LNCaP clone FGC (cell line): ENCODE data around the gene GGN.

Experiments used
- DNase-seq: peaks from one replicate; pipeline ENCODE4 v3.0.0-alpha.2; 2011; ENCODE audit warnings: low read depth
- H3K4me3 ChIP-seq: 2 replicates; pipeline ENCODE4 v1.5.1; 2011; ENCODE audit warnings: mild to moderate bottlenecking, low read depth, low read length, control low read depth
- TF ChIP-seq, protein P1 (sequence below): IDR thresholded peaks from 2 replicates; pipeline ENCODE4 v1.5.1; 2012; ENCODE audit warnings: mild to moderate bottlenecking; ENCODE audit not compliant: control insufficient read depth, insufficient read depth; ENCODE audit errors: extremely low read depth

Gene GGN, protein sequence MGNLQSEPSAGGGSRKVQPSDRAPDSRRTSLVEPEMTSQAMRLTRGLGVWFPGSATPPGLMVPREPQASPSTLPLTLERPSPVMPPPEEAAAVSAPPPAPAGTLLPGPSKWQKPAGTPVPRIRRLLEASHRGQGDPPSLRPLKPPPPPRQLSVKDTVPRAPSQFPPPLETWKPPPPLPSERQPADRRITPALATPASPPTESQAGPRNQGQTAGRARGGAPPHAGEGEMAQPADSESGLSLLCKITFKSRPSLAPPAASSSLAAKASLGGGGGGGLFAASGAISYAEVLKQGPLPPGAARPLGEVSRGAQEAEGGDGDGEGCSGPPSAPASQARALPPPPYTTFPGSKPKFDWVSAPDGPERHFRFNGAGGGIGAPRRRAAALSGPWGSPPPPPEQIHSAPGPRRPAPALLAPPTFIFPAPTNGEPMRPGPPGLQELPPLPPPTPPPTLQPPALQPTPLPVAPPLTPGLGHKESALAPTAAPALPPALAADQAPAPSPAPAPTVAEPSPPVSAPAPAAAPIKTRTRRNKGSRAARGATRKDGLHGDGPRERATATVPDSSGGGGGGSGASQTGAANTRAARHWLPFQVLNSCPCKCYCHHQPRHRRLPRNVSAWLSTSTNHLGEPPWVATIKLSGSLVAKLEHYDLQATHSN

DNA sequence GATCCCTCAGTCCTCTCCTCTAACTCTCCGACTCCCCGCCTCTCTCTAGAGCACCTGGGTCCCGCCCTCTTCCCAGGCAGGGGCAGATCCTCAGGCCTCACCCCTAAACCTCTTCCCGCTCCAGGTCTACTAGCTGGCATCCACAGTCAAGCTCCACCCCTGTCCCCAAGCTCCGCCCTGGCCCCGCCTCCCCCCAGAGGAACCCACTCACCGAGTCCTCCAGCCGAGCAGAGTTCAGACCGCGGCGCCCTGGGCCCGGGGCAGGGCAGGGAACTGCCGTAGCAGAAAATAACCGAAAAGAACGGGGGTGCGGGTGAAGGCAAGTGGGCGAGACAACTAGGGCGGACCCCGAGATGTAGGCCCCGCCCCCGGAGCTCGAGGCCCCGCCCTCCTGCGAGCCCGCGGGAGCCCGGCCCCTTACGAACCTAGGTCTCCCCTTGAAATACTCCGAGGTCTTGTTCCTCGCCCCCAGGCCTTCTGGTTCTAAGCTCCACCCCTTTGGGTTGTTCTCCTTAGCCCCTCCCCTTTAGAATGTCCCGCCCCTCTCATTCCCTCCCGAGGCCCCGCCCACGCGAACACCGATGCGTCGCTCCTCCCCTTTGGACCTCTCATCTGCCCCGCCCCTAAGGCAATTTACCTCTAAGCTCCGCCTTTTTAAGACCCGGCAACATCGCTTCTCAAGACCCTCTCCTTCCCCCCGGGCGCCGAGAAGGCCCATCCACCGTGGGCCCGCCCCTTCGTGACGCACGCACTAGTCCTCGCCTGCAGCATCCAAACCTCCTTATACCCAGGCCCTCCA, at the start of gene GGN:
Gene GGN (minus strand): TSS at position 485 of the 799 bp plus-strand sequence. CDS start 773 bp downstream, outside the sequence.
- DNase-seq: no peak
- TF ChIP-seq, protein P1, sequence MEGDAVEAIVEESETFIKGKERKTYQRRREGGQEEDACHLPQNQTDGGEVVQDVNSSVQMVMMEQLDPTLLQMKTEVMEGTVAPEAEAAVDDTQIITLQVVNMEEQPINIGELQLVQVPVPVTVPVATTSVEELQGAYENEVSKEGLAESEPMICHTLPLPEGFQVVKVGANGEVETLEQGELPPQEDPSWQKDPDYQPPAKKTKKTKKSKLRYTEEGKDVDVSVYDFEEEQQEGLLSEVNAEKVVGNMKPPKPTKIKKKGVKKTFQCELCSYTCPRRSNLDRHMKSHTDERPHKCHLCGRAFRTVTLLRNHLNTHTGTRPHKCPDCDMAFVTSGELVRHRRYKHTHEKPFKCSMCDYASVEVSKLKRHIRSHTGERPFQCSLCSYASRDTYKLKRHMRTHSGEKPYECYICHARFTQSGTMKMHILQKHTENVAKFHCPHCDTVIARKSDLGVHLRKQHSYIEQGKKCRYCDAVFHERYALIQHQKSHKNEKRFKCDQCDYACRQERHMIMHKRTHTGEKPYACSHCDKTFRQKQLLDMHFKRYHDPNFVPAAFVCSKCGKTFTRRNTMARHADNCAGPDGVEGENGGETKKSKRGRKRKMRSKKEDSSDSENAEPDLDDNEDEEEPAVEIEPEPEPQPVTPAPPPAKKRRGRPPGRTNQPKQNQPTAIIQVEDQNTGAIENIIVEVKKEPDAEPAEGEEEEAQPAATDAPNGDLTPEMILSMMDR: no peak
- peak within 1 kb of the TSS; percentile 48 for H3K4me3 ChIP-seq

DNA sequence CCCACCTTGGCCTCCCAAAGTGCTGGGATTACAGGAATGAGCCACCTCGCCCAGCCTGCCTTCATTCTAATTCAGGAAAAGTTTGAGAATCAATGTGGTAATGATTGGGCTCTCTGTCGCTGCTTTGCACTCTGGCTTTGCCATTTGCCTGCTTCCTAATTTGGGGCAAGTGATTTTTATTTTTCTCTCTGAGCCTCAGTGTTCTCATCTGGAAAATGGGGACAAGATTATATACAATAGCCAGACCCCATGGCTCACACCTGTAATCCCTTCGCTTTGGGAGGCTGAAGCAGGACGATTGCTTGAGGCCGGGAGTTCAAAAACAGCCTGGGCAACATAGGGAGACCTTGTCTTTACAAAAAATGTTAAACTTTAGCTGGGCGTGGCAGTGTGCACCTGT, 49.5 kb upstream of the GGN start:
- no peak overlapping the region for H3K4me3 ChIP-seq
- DNase-seq: no peak
- TF ChIP-seq, protein P1: no peak

DNA sequence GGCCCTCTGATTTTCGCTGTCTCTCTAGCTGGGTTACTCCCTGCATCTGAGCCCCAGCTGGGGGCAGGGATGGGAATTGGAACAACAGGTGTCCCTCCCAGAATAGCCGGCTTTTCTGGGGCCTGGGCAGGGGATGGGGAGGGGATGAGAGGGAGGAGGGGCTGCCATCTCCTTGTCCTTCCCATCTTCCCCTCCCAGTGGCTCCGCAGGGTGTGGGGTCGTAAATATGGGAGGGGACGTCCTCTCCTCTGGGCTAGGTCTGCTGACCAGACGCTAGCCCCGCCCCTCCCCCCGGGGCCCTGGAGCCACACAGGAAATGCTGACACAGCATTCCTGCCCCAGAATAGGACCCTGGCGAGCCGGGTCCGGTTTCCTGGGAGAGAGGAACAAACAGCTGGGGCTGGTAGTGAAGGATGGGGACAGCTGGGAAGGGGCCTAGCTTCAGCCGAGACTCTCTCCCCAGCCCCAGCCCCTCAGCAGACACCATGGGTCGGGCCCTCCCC, 46.8 kb upstream of the GGN start:
- no peak overlapping the region for H3K4me3 ChIP-seq
- DNase-seq: no peak
- TF ChIP-seq, protein P1: no peak

DNA sequence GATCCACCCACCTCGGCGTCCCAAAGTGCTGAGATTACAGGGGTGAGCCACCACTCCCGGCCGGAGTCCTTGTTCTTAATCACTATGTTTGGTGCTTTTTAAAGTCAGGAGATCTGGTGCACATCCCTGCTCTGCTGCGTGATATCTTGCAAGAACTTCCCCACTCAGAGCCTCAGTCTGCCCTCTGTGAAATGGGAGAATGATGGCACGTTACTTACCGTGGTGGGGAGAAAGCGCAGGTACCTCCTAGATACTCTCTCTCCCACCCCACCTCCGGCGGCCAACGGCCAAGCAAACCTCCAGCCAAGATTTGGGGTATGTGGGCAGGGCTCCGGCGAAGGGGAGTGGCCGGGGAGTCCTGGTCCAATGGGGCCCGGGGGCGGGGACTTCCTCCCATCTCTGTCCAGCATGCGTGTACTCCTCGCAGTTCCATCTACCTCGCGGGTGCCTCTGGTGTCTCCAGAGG, 45.5 kb upstream of the GGN start, which contains the start of gene RYR1:
Gene RYR1 (plus strand): TSS at position 424 of the 466 bp plus-strand sequence. CDS start 139 bp downstream, outside the sequence.
- TF ChIP-seq, protein P1: no peak
- no peak for DNase-seq
- H3K4me3 ChIP-seq: no peak within 1 kb of the TSS

DNA sequence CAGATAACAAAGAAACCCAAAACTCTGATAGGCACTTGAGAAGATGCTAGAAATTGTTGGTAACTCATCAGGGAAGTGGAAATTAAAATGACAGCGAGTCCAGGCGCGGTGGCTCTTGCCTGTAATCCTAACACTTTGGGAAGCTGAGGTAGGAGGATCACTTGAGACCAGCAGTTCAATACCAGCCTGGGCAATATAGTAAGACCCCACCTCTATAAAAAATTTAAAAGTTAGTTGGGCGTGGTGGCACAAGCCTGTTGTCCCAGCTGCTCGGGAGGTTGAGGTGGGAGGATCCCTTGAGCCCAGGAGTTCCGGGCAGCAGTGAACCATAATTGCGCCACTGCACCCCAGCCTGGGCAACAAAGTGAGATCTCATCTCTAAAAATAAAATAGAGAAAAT, 43.1 kb upstream of the GGN start:
- TF ChIP-seq, protein P1: no peak
- H3K4me3 ChIP-seq: no peak overlapping the region
- DNase-seq: no peak

DNA sequence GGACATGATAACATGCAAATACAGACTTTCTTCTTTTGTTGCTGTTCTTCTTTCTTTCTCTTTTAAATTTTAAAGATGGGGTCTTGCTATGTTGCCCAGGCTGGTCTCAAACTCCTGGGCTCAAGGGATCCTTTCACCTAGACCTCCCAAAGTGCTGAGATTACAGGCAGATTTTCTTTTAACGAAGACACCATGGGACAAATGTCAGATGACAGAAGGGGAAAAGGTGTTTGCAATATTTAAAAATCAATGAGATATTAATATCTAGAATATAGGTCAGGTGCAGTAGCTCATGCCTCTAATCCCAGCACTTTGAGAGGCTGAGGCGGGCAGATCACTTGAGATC, 42.0 kb upstream of the GGN start:
- TF ChIP-seq, protein P1: no peak
- DNase-seq: no peak
- H3K4me3 ChIP-seq: no peak overlapping the region
